Fibroblast of lung (primary cell): ENCODE results near the gene TMEM240. TPM values are rescaled to one million over a fixed set of nuclear protein-coding genes. Genes with fewer than 3 reads are reported as not detected.

Experiments
- DNase-seq, 2 donors: peaks; one replicate each; pipeline versions ENCODE4 v3.0.0 to v3.0.0-alpha.2; 2010; ENCODE audit warnings: low read depth in 2 of 2
- H2AFZ ChIP-seq: 2 replicates; pipeline ENCODE4 v1.5.1; 2012; ENCODE audit warnings: low read length, control low read depth, inconsistent platforms
- H3K27ac ChIP-seq: 2 replicates; pipeline ENCODE4 v1.5.1; 2011; ENCODE audit warnings: low read length, control low read depth; ENCODE audit not compliant: insufficient read depth
- H3K27me3 ChIP-seq: 2 replicates; pipeline ENCODE4 v1.5.1; 2011; ENCODE audit warnings: mild to moderate bottlenecking, low read length; ENCODE audit not compliant: control insufficient read depth, insufficient read depth
- H3K36me3 ChIP-seq: 2 replicates; pipeline ENCODE4 v1.5.1; 2011; ENCODE audit warnings: low read length; ENCODE audit not compliant: control insufficient read depth, insufficient read depth
- H3K4me1 ChIP-seq: 2 replicates; pipeline ENCODE4 v1.5.1; 2011; ENCODE audit warnings: low read length; ENCODE audit not compliant: control insufficient read depth, insufficient read depth; ENCODE audit errors: extremely low read depth
- H3K4me2 ChIP-seq: 2 replicates; pipeline ENCODE4 v1.5.1; 2011; ENCODE audit warnings: low read length, control low read depth; ENCODE audit not compliant: insufficient read depth; ENCODE audit errors: extremely low read depth
- H3K4me3 ChIP-seq, 4 experiments: fragments of 200-600 bp in 1 of 4; sonication (generic) in 1 of 4; replicated peaks in 1 of 4; 2 replicates each; pipeline ENCODE4 v1.5.1; 2011 to 2016; ENCODE audit warnings: low read length in 4 of 4, low read depth in 3 of 4, mild to moderate bottlenecking in 3 of 4, control low read depth in 2 of 4, inconsistent platforms in 1 of 4, mixed read lengths in 1 of 4; ENCODE audit not compliant: insufficient read depth in 1 of 4; ENCODE audit errors: control extremely low read depth in 1 of 4
- H3K79me2 ChIP-seq: 2 replicates; pipeline ENCODE4 v1.5.1; 2012; ENCODE audit warnings: mild to moderate bottlenecking, low read length, inconsistent platforms; ENCODE audit not compliant: control insufficient read depth, insufficient read depth
- H3K9ac ChIP-seq: 2 replicates; pipeline ENCODE4 v1.5.1; 2011; ENCODE audit warnings: mild to moderate bottlenecking, low read length, control low read depth; ENCODE audit not compliant: insufficient read depth
- H3K9me3 ChIP-seq: 2 replicates; pipeline ENCODE4 v1.5.1; 2012; ENCODE audit warnings: low read depth, low read length; ENCODE audit not compliant: control insufficient read depth, insufficient read depth
- H4K20me1 ChIP-seq: 2 replicates; pipeline ENCODE4 v1.5.1; 2011; ENCODE audit warnings: low read length; ENCODE audit not compliant: control insufficient read depth, insufficient read depth; ENCODE audit errors: extremely low read depth
- EZH2 ChIP-seq: IDR thresholded peaks from 2 replicates; pipeline ENCODE4 v1.5.1; 2012; ENCODE audit warnings: low read length, control low read depth, mild to moderate bottlenecking; ENCODE audit errors: missing control alignments
- polyA plus RNA-seq, 2 donors: library from polyadenylated mRNA; depleted of rRNA in 1 of 2; stranded (reverse) in 1 of 2; unstranded in 1 of 2; fragments of >200 nt; gene quantifications; 2 replicates each; pipeline ENCODE4 v1.2.1, GENCODE V29; 2011 to 2012; ENCODE audit warnings: missing spikeins in 1 of 2
- total RNA-seq: library from RNA; depleted of rRNA; stranded (reverse); fragments of >200 nt; gene quantifications from 2 replicates; pipeline ENCODE4 v1.2.1, GENCODE V29; 2014
- TF ChIP-seq, protein P1 (sequence below), 2 donors: IDR thresholded peaks in 1 of 2; conservative IDR thresholded peaks in 1 of 2; 1 replicate in 1 of 2; 2 replicates in 1 of 2; pipeline ENCODE4 v1.5.1; 2011 to 2012; ENCODE audit warnings: low read length in 2 of 2, control low read depth in 1 of 2, inconsistent platforms in 1 of 2, low read depth in 1 of 2, mild to moderate bottlenecking in 1 of 2

TMEM240 gene
- total and polyA plus RNA-seq, 2 donors (not counting 1 experiment from before 2014, with no cell fraction given) = 1.4 to 5.4 TPM

DNA sequence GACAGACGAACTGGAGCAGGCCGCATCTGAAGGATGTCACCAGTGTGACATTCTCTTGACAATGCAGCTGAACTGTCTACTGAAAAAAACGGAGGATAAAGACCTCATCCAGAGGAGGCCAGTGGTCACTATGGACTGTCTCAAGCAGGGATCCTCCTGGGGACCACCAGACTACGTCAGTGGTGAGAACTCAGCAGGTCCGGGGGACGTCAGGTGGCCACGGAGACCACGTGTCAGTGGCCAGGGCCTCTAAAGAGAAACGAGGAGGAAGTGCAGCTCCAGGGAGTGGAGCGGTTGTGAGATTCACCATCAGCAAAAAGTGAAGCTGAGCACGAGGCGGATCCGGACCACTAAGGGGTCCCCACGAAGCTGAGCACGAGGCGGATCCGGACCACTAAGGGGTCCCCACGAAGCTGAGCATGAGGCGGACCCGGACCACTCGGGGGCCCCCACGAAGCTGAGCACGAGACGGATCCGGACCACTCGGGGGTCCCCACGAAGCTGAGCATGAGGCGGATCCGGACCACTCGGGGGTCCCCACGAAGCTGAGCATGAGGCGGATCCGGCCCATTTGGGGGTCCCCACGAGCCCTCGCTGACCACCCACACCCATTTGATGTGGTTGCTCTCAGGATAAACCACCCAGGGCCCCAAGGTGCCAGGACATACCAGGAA lies 13.5 kb upstream of the TMEM240 start:
- H3K9me3 ChIP-seq = no peaks in the 10 kb centered on the region
- no peak overlapping the region for H2AFZ ChIP-seq
- H3K36me3 ChIP-seq = peaks cover 4% of the 10 kb centered on the region
- no peak overlapping the region for H3K4me3 ChIP-seq
- H3K79me2 ChIP-seq = peaks cover 29% of the 10 kb centered on the region
- no peak overlapping the region for H3K4me2 ChIP-seq
- peaks cover 21% of the 10 kb centered on the region for H3K4me1 ChIP-seq
- H3K27ac ChIP-seq = peak overlapping the region; percentile 62
- no peak for DNase-seq
- TF ChIP-seq, protein P1, sequence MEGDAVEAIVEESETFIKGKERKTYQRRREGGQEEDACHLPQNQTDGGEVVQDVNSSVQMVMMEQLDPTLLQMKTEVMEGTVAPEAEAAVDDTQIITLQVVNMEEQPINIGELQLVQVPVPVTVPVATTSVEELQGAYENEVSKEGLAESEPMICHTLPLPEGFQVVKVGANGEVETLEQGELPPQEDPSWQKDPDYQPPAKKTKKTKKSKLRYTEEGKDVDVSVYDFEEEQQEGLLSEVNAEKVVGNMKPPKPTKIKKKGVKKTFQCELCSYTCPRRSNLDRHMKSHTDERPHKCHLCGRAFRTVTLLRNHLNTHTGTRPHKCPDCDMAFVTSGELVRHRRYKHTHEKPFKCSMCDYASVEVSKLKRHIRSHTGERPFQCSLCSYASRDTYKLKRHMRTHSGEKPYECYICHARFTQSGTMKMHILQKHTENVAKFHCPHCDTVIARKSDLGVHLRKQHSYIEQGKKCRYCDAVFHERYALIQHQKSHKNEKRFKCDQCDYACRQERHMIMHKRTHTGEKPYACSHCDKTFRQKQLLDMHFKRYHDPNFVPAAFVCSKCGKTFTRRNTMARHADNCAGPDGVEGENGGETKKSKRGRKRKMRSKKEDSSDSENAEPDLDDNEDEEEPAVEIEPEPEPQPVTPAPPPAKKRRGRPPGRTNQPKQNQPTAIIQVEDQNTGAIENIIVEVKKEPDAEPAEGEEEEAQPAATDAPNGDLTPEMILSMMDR (conservative IDR thresholded peaks at IDR 0.05 in 1 of 2, IDR thresholded peaks at IDR 0.05 in 1 of 2; ENCODE audit: low read depth in 1 of 2, low read length in 2 of 2) = no peak
- no peak for TF ChIP-seq EZH2
- H4K20me1 ChIP-seq = no peaks in the 10 kb centered on the region
- no peaks in the 10 kb centered on the region for H3K27me3 ChIP-seq
- peak overlapping the region; percentile 5 for H3K9ac ChIP-seq

DNA sequence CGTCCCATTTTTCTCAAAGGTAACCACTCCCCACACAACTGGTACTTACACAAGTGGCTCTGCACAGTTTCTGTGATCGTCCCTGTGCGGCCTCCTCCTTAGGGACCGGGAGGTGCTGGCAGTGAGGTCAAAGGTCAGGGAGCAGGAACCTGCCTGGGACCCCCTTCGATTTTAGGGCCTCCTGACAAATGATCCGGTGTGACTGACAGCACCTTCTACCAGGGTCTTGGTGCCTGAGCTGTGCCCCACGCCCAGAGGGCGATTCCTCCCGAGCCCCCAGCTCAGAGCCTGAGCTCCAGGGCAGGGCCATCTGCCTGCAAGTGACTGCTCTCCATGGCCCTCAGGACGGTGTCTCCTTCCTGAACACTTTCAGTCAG lies 11.8 kb upstream of the TMEM240 start:
- Histone ChIP-seq H3K36me3 (peaks cover 6% of the 10 kb centered on the region), H3K27me3 (no peaks in the 10 kb centered on the region), H4K20me1 (no peaks in the 10 kb centered on the region), H3K4me2 (no peak overlapping the region), H3K9ac (no peak overlapping the region), H3K9me3 (no peaks in the 10 kb centered on the region), H3K27ac (no peak overlapping the region), H3K4me3 (no peak overlapping the region), H3K79me2 (peaks cover 29% of the 10 kb centered on the region), H3K4me1 (peaks cover 21% of the 10 kb centered on the region), H2AFZ (no peak overlapping the region)
- no peak for DNase-seq
- TF ChIP-seq, protein P1 (conservative IDR thresholded peaks at IDR 0.05 in 1 of 2, IDR thresholded peaks at IDR 0.05 in 1 of 2; ENCODE audit: low read depth in 1 of 2, low read length in 2 of 2) = no peak
- no peak for TF ChIP-seq EZH2

DNA sequence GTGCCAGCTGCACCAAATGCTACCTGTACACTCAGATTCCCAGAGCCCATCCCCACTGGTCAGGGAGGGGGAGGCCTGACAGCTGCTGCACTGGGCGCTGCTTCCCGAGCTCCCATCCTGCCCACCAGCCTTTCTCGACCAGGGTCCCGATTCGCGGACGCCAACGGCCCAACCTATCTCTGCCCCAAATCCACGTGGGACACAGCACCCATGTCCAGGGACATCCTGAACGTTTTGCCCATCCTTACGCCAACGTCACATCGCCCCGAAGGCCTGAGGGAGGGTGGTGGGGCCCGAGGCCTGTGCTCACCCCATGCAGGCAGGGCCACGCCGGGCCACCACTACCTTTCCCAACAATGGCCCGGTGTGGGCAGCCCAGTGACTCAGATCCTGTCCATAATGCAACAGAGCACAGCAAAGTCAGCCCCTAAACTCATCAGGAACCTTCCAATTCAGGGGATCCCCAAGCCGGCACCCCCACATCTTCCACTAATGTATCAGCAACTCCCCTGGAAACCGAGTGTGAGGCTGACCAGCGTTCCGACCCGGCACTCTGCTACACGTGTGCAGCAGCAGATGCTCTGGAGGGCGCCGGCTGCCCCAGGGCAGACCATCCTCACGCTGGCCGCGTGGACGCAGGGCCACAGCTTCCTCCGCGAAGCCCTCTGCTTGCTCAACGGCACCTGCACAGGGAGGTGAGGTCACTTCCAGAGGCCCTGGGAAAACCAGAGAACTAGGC lies 11.3 kb upstream of the TMEM240 start:
- TF ChIP-seq EZH2 = no peak
- TF ChIP-seq, protein P1 (conservative IDR thresholded peaks at IDR 0.05 in 1 of 2, IDR thresholded peaks at IDR 0.05 in 1 of 2; ENCODE audit: low read depth in 1 of 2, low read length in 2 of 2) = no peak
- DNase-seq = no peak
- no peaks in the 10 kb centered on the region for H3K27me3 ChIP-seq
- no peak overlapping the region for H3K4me3 ChIP-seq
- no peak overlapping the region for H3K27ac ChIP-seq
- no peaks in the 10 kb centered on the region for H3K9me3 ChIP-seq
- H2AFZ ChIP-seq = no peak overlapping the region
- peaks cover 21% of the 10 kb centered on the region for H3K4me1 ChIP-seq
- H3K79me2 ChIP-seq = peaks cover 29% of the 10 kb centered on the region
- peaks cover 8% of the 10 kb centered on the region for H3K36me3 ChIP-seq
- no peak overlapping the region for H3K4me2 ChIP-seq
- no peaks in the 10 kb centered on the region for H4K20me1 ChIP-seq
- no peak overlapping the region for H3K9ac ChIP-seq
